HEK293 (cell line): ENCODE measurements around the gene FDXR.
A peak's percentile ranks its signal among the peaks of the same experiment; 100 is the strongest.

Experiments
- CTCF ChIA-PET: fragments of 350-600 bp; formaldehyde crosslinking; extraction: SDS; loops from one replicate; lab custom pipeline; 2021; ENCODE audit warnings: antibody characterized with exemption; lab: Yijun Ruan, JAX
- POLR2A ChIA-PET: fragments of 300-600 bp; formaldehyde crosslinking; extraction: SDS; loops from one replicate; lab custom pipeline; 2020; ENCODE audit warnings: antibody characterized with exemption, inconsistent platforms; lab: Yijun Ruan, JAX
- H3K27ac ChIP-seq: fragments of 200-500 bp; sonication (Bioruptor generic); 2 replicates; pipeline ENCODE4 v1.5.1; 2014; ENCODE audit warnings: low read depth, low read length, control low read depth, inconsistent platforms; ENCODE audit errors: extremely low read depth
- H3K36me3 ChIP-seq, 2 experiments: fragments of 200-500 bp in 1 of 2; sonication (Bioruptor generic) in 1 of 2; 1 replicate in 1 of 2; 2 replicates in 1 of 2; pipeline ENCODE4 v1.5.1; 2014 to 2017; ENCODE audit warnings: inconsistent platforms in 2 of 2, low read length in 2 of 2; ENCODE audit not compliant: control insufficient read depth in 2 of 2, insufficient read depth in 1 of 2
- H3K4me1 ChIP-seq: fragments of 200-500 bp; sonication (Bioruptor generic); 2 replicates; pipeline ENCODE4 v1.5.1; 2014; ENCODE audit warnings: mild to moderate bottlenecking, low read length, inconsistent platforms; ENCODE audit not compliant: control insufficient read depth, insufficient read depth
- H3K4me3 ChIP-seq: 2 replicates; pipeline ENCODE4 v1.5.1; 2011; ENCODE audit warnings: low read depth, mild to moderate bottlenecking, control low read depth, low read length, moderate library complexity
- H3K9me3 ChIP-seq: fragments of 200-500 bp; sonication (Bioruptor generic); 2 replicates; pipeline ENCODE4 v1.5.1; 2014; ENCODE audit warnings: low read depth, low read length, inconsistent platforms; ENCODE audit not compliant: control insufficient read depth, insufficient read depth
- BCL11B ChIP-seq: fragments of 450-650 bp; formaldehyde crosslinking; IDR thresholded peaks from 2 replicates; pipeline ENCODE4 v1.5.1; 2016; ENCODE audit warnings: low read depth, missing biosample characterization, missing genetic modification characterization
- GLIS2 ChIP-seq: fragments of 450-650 bp; formaldehyde crosslinking; IDR thresholded peaks from 2 replicates; pipeline ENCODE4 v1.5.1; 2016; ENCODE audit warnings: missing biosample characterization, missing genetic modification characterization
- IKZF3 ChIP-seq: fragments of 450-650 bp; IDR thresholded peaks from 2 replicates; pipeline ENCODE4 v1.5.0; 2018; ENCODE audit warnings: missing biosample characterization, mild to moderate bottlenecking, missing genetic modification characterization, moderate library complexity
- MEIS1 ChIP-seq: sonication (generic); formaldehyde crosslinking; IDR thresholded peaks from 2 replicates; pipeline ENCODE4 v1.8.1; 2022; ENCODE audit warnings: missing genetic modification reagents, mild to moderate bottlenecking, borderline replicate concordance
- MZF1 ChIP-seq: fragments of 450-650 bp; formaldehyde crosslinking; IDR thresholded peaks from 2 replicates; pipeline ENCODE4 v1.5.1; 2017; ENCODE audit warnings: missing biosample characterization, missing genetic modification characterization, borderline replicate concordance
- ZBTB1 ChIP-seq: fragments of 450-650 bp; formaldehyde crosslinking; IDR thresholded peaks from 2 replicates; pipeline ENCODE4 v1.5.1; 2016; ENCODE audit warnings: missing biosample characterization, missing genetic modification characterization
- ZNF112 ChIP-seq: fragments of 450-650 bp; formaldehyde crosslinking; IDR thresholded peaks from 2 replicates; pipeline ENCODE4 v1.5.0; 2017; ENCODE audit warnings: missing biosample characterization, missing genetic modification characterization
- ZNF16 ChIP-seq: fragments of 450-650 bp; formaldehyde crosslinking; IDR thresholded peaks from 2 replicates; pipeline ENCODE4 v1.5.1; 2016; ENCODE audit warnings: low read depth, missing biosample characterization, missing genetic modification characterization
- ZNF239 ChIP-seq: fragments of 450-650 bp; formaldehyde crosslinking; IDR thresholded peaks from 2 replicates; pipeline ENCODE4 v1.5.1; 2016; ENCODE audit warnings: missing biosample characterization, missing genetic modification characterization
- ZNF341 ChIP-seq: fragments of 450-650 bp; formaldehyde crosslinking; IDR thresholded peaks from 2 replicates; pipeline ENCODE4; 2016; ENCODE audit warnings: low read depth, missing biosample characterization, missing genetic modification characterization
- ZNF391 ChIP-seq: fragments of 450-650 bp; formaldehyde crosslinking; IDR thresholded peaks from 2 replicates; pipeline ENCODE4 v1.5.1; 2016; ENCODE audit warnings: low read depth, missing biosample characterization, missing genetic modification characterization, borderline replicate concordance
- ZNF530 ChIP-seq: fragments of 450-650 bp; formaldehyde crosslinking; IDR thresholded peaks from 2 replicates; pipeline ENCODE4 v1.5.1; 2016; ENCODE audit warnings: low read depth, missing biosample characterization, missing genetic modification characterization
- ZNF610 ChIP-seq: fragments of 450-650 bp; formaldehyde crosslinking; IDR thresholded peaks from 2 replicates; pipeline ENCODE4 v1.5.1; 2016; ENCODE audit warnings: missing biosample characterization, missing genetic modification characterization, borderline replicate concordance
- ZNF621 ChIP-seq: fragments of 450-650 bp; formaldehyde crosslinking; IDR thresholded peaks from 2 replicates; pipeline ENCODE4 v1.5.1; 2017; ENCODE audit warnings: missing biosample characterization, missing genetic modification characterization
- ZNF843 ChIP-seq: fragments of 450-650 bp; formaldehyde crosslinking; IDR thresholded peaks from 2 replicates; pipeline ENCODE4 v1.5.1; 2016; ENCODE audit warnings: missing biosample characterization, missing genetic modification characterization
- TF ChIP-seq, protein P1 (sequence below): fragments of 450-650 bp; formaldehyde crosslinking; IDR thresholded peaks from 2 replicates; pipeline ENCODE4 v1.5.1; 2016; ENCODE audit warnings: missing biosample characterization, missing genetic modification characterization
- TF ChIP-seq, protein P2 (sequence below): fragments of 450-650 bp; formaldehyde crosslinking; conservative IDR thresholded peaks from 2 replicates; pipeline ENCODE4 v1.5.1; 2016; ENCODE audit warnings: low read depth, missing biosample characterization, missing genetic modification characterization
- TF ChIP-seq, protein P3 (sequence below): fragments of 450-650 bp; formaldehyde crosslinking; IDR thresholded peaks from 2 replicates; pipeline ENCODE4 v1.5.1; 2016; ENCODE audit warnings: missing biosample characterization, missing genetic modification characterization
- TF ChIP-seq, protein P4 (sequence below): fragments of 450-650 bp; formaldehyde crosslinking; IDR thresholded peaks from 2 replicates; pipeline ENCODE4 v1.5.1; 2017; ENCODE audit warnings: missing biosample characterization, missing genetic modification characterization

Gene FDXR

DNA sequence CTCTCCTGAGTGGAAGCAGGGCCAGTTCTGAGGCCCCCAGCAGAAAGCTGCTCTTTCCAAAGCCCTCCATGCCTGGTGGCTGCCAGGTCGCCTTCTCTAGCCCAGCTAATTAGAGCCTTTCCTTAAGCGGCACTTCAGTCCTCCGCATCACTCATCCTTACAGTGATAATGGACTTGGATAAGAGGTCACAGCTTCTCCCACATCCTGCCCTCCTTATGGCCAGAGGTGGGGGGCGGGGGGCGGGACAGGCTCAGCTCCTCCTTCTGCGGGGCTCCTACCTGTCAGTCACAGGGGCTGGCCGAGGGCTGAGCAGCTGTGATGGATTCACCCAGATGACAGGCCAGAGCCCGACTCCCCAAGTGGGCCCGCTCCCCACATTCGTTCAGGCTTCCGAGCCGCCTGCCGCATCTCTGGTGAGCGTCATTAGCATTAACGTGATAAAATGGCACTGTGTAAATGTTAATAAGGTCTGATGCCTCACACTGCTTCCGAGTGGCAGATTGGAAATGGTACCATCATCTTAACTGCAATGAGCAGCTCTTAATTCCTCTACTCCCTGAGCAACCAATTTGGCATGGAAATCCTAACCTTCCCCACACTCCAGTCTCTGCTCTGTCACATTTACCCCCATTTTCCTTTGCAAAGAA lies 54.4 kb downstream of the FDXR start (continued):
- no peak for TF ChIP-seq ZNF530 (tag by site-specific recombination)
- TF ChIP-seq, all 188 proteins: peak for 0

DNA sequence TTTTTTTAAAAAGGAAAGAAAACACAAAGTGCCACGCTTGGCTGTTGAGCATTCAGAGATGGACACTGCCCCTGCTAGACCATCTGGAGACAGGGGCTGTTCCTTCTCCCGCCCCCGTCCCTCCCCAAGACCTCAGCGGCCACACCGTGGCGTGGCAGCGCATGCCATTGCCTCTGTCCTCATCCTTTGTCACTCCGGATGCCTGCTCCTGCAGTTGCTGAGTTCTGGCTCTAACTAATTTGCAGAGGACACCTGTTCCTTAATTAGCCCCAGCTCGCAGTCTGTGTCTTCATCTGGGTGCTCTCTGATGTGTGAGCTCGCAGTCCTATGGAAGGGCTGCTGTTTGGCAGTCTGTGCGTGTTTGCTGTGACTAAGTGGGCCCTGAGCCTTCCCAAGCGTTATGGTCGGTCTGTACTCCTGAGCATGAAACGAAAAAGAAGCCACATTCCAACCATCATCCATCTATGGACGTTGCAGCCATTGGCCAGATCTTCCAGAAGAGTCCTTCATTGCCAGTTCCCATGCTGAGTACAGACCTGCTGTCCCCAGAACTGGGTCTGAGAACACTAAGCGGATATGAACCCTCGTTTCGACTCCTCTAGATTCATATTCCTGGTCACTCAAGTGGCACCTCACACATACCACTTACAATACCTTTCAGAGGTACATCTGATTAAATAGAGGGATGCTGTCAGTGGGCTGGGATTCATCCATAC lies 55.7 kb downstream of the FDXR start:
- Histone ChIP-seq H3K36me3 (peaks cover 0 to 44% of the 10 kb centered on the region in 2 experiments; a peak in 1 of 3 replicates), H3K9me3 (no peaks in the 10 kb centered on the region), H3K4me1 (no peaks in the 10 kb centered on the region), H3K4me3 (no peak overlapping the region), H3K27ac (no peak overlapping the region)
- no peak for TF ChIP-seq ZNF610
- TF ChIP-seq ZNF16 (tag by site-specific recombination), result no peak
- TF ChIP-seq ZNF341, result peak; percentile 58
- no peak for TF ChIP-seq GLIS2 (tag by site-specific recombination)
- TF ChIP-seq BCL11B (tag by site-specific recombination), result no peak
- TF ChIP-seq ZNF112 (tag by site-specific recombination), result no peak
- CTCF ChIA-PET, result interaction anchor here (0.6 to 5.9 kb wide), 7 partner anchors 25 to 547 kb away, joined by 3 to 38 read pairs (median 4); no protein-coding TSS in a partner anchor
- POLR2A ChIA-PET, result no interaction called here

DNA sequence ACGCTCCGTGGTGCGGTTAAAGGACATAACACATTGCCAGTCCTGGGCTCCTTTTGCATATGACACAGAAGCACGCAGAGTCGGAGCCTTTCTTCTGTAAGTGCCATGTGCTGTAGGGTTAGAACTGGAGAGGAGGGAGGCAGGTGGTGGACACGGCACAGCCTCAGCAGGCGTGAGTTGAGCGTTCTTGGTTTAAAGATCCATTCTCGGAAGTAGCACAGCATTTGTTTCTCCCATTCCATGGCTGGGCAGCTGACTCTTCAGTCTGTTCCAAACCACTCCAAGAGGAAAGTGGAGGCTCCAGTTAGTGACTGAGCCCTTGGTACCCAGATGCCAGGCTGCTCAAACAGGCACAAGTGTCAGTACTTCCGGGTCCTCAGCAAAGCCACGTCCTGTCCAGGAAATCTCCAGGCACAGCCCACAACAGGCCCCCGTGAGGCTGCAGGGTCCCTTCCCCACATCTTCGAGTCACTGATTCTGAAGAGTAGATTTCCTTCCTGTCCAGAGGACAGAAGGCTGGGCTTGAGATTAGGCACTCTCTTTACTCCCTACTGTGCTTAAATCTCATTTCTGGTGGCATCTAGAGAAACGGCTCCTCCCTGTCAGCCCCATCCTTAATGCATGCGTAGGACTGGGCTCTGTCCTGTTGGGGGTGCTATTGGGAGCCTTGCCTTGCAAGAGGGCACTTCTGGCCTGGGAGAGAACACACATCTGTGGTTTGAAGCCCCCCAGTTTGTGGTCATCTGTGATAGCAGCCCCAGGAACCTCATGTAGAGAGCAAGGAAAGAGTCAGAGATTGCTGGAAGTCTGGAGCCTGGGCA lies 57.0 kb downstream of the FDXR start:
- POLR2A ChIA-PET, result no interaction called here
- TF ChIP-seq ZBTB1 (tag by site-specific recombination) (no peak), IKZF3 (no peak), ZNF843 (tag by site-specific recombination) (no peak), MZF1 (tag by site-specific recombination) (no peak), MEIS1 (CRISPR knock-in tag) (no peak), ZNF239 (tag by site-specific recombination) (no peak), ZNF621 (tag by site-specific recombination) (no peak), ZNF391 (tag by site-specific recombination) (no peak)
- TF ChIP-seq, protein P1, sequence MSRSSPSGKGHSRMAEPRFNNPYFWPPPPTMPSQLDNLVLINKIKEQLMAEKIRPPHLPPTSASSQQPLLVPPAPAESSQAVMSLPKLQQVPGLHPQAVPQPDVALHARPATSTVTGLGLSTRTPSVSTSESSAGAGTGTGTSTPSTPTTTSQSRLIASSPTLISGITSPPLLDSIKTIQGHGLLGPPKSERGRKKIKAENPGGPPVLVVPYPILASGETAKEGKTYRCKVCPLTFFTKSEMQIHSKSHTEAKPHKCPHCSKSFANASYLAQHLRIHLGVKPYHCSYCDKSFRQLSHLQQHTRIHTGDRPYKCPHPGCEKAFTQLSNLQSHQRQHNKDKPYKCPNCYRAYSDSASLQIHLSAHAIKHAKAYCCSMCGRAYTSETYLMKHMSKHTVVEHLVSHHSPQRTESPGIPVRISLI (tag by site-specific recombination), result no peak
- TF ChIP-seq, protein P2, sequence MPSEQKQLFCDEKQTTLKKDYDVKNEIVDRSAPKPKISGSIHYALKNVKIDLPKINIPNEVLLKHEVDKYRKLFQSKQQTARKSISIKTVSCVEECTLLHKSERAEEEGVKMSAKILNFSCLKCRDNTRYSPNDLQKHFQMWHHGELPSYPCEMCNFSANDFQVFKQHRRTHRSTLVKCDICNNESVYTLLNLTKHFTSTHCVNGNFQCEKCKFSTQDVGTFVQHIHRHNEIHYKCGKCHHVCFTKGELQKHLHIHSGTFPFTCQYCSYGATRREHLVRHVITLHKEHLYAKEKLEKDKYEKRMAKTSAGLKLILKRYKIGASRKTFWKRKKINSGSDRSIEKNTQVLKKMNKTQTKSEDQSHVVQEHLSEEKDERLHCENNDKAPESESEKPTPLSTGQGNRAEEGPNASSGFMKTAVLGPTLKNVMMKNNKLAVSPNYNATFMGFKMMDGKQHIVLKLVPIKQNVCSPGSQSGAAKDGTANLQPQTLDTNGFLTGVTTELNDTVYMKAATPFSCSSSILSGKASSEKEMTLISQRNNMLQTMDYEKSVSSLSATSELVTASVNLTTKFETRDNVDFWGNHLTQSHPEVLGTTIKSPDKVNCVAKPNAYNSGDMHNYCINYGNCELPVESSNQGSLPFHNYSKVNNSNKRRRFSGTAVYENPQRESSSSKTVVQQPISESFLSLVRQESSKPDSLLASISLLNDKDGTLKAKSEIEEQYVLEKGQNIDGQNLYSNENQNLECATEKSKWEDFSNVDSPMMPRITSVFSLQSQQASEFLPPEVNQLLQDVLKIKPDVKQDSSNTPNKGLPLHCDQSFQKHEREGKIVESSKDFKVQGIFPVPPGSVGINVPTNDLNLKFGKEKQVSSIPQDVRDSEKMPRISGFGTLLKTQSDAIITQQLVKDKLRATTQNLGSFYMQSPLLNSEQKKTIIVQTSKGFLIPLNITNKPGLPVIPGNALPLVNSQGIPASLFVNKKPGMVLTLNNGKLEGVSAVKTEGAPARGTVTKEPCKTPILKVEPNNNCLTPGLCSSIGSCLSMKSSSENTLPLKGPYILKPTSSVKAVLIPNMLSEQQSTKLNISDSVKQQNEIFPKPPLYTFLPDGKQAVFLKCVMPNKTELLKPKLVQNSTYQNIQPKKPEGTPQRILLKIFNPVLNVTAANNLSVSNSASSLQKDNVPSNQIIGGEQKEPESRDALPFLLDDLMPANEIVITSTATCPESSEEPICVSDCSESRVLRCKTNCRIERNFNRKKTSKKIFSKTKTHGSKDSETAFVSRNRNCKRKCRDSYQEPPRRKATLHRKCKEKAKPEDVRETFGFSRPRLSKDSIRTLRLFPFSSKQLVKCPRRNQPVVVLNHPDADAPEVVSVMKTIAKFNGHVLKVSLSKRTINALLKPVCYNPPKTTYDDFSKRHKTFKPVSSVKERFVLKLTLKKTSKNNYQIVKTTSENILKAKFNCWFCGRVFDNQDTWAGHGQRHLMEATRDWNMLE (tag by site-specific recombination), result no peak
- TF ChIP-seq, protein P3, sequence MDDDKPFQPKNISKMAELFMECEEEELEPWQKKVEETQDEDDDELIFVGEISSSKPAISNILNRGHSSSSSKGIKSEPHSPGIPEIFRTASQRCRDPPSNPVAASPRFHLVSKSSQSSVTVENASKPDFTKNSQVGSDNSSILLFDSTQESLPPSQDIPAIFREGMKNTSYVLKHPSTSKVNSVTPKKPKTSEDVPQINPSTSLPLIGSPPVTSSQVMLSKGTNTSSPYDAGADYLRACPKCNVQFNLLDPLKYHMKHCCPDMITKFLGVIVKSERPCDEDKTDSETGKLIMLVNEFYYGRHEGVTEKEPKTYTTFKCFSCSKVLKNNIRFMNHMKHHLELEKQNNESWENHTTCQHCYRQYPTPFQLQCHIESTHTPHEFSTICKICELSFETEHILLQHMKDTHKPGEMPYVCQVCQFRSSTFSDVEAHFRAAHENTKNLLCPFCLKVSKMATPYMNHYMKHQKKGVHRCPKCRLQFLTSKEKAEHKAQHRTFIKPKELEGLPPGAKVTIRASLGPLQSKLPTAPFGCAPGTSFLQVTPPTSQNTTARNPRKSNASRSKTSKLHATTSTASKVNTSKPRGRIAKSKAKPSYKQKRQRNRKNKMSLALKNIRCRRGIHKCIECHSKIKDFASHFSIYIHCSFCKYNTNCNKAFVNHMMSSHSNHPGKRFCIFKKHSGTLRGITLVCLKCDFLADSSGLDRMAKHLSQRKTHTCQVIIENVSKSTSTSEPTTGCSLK (tag by site-specific recombination), result no peak
- TF ChIP-seq, protein P4, sequence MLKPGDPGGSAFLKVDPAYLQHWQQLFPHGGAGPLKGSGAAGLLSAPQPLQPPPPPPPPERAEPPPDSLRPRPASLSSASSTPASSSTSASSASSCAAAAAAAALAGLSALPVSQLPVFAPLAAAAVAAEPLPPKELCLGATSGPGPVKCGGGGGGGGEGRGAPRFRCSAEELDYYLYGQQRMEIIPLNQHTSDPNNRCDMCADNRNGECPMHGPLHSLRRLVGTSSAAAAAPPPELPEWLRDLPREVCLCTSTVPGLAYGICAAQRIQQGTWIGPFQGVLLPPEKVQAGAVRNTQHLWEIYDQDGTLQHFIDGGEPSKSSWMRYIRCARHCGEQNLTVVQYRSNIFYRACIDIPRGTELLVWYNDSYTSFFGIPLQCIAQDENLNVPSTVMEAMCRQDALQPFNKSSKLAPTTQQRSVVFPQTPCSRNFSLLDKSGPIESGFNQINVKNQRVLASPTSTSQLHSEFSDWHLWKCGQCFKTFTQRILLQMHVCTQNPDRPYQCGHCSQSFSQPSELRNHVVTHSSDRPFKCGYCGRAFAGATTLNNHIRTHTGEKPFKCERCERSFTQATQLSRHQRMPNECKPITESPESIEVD (tag by site-specific recombination), result no peak

More for the DNA sequence above, 57.0 kb downstream of the FDXR start:
- H3K27ac ChIP-seq, result no peak overlapping the region
- H3K9me3 ChIP-seq, result no peaks in the 10 kb centered on the region
- H3K4me3 ChIP-seq, result no peak overlapping the region
- H3K36me3 ChIP-seq, result peaks cover 0 to 38% of the 10 kb centered on the region in 2 experiments; a peak in 2 of 3 replicates
- H3K4me1 ChIP-seq, result no peaks in the 10 kb centered on the region
- CTCF ChIA-PET, result interaction anchor here (0.6 to 5.9 kb wide), 8 partner anchors 11 to 546 kb away, joined by 3 to 38 read pairs (median 4); no protein-coding TSS in a partner anchor
